Natural killer cell treated with Interleukin-12 subunit alpha and Interleukin-12 subunit beta and Interleukin-15 and Interleukin-18, amount 100 ng/mL, for 72 hours (primary cell): ENCODE data around the gene PINLYP. TPM values are rescaled to one million over a fixed set of nuclear protein-coding genes. Genes with fewer than 3 reads are reported as not detected.
A peak's percentile ranks its signal among the peaks of the same experiment; 100 is the strongest.
"Not testable (repeated sequence)": the region's sequence is repeated elsewhere in the genome, so short reads cannot be mapped to it uniquely, and the experiment has no call there.

Experiments
- ATAC-seq, 2 donors: fragments of 150-1000 bp; cut with Tn5 transposase in 1 of 2; sonication (Bioruptor Pico), chemical (Tn5 transposase) in 1 of 2; 2 replicates each; pipeline ENCODE4 v1.10.0; 2021
- DNase-seq: peaks from one replicate; pipeline ENCODE4 v3.0.0; 2022; ENCODE audit warnings: low spot score
- H3K27ac Mint-ChIP-seq, 2 donors: 1 replicate in 1 of 2; 2 replicates in 1 of 2; pipeline ENCODE4 v1.8.0; 2022; ENCODE audit warnings: mixed read lengths in 2 of 2, mild to moderate bottlenecking in 1 of 2, moderate library complexity in 1 of 2
- H3K27me3 Mint-ChIP-seq, 2 donors: 1 replicate in 1 of 2; 2 replicates in 1 of 2; pipeline ENCODE4 v1.8.0; 2022; ENCODE audit warnings: mixed read lengths in 2 of 2
- H3K36me3 Mint-ChIP-seq: one replicate; pipeline ENCODE4 v1.8.0; 2022; ENCODE audit warnings: mixed read lengths
- H3K4me1 Mint-ChIP-seq, 2 donors: 1 replicate in 1 of 2; 2 replicates in 1 of 2; pipeline ENCODE4 v1.8.0; 2022; ENCODE audit warnings: low read depth in 2 of 2, mixed read lengths in 2 of 2, mild to moderate bottlenecking in 1 of 2
- H3K4me3 Mint-ChIP-seq: one replicate; pipeline ENCODE4 v1.8.0; 2022; ENCODE audit warnings: mixed read lengths
- H3K9me3 Mint-ChIP-seq: 2 replicates; pipeline ENCODE4 v1.8.0; 2022; ENCODE audit warnings: mixed read lengths
- total RNA-seq, 2 donors: library from RNA; stranded (reverse); gene quantifications; one replicate each; pipeline ENCODE4 v1.2.3, GENCODE V29; 2022

Gene PINLYP
- total RNA-seq, 2 donors from 2014 or later = 2.7 to 6.2 TPM

- Mint-ChIP-seq H3K36me3 (peaks cover 12% of the 10 kb centered on the region), H3K4me3 (no peak overlapping the region), H3K4me1 (peaks cover 3 to 7% of the 10 kb centered on the region in 2 donors), H3K27ac (no peak overlapping the region), H3K9me3 (no peaks in the 10 kb centered on the region), H3K27me3 (no peaks in the 10 kb centered on the region)
- ATAC-seq (no peak), DNase-seq (no peak)
Measured at GRCh38 chr19:43540381-43540780, 35.2 kb upstream of the PINLYP start.

GRCh38 chr19:43541920-43542650, 33.5 kb upstream of the PINLYP start:
- peaks cover 12% of the 10 kb centered on the region for H3K36me3 Mint-ChIP-seq
- H3K4me3 Mint-ChIP-seq = no peak overlapping the region
- ATAC-seq (no peak), DNase-seq (no peak)
- peaks cover 0 to 6% of the 10 kb centered on the region in 2 donors for H3K4me1 Mint-ChIP-seq
- no peak overlapping the region for H3K27ac Mint-ChIP-seq
- no peaks in the 10 kb centered on the region for H3K27me3 Mint-ChIP-seq
- no peaks in the 10 kb centered on the region for H3K9me3 Mint-ChIP-seq

GRCh38 chr19:43544077-43544476, 31.5 kb upstream of the PINLYP start:
- Mint-ChIP-seq H3K27ac (no peak overlapping the region), H3K4me1 (peaks cover 0 to 6% of the 10 kb centered on the region in 2 donors), H3K4me3 (no peak overlapping the region), H3K27me3 (no peaks in the 10 kb centered on the region), H3K36me3 (peaks cover 4% of the 10 kb centered on the region), H3K9me3 (no peaks in the 10 kb centered on the region)
- no peak for DNase-seq
- no peak for ATAC-seq

GRCh38 chr19:43545276-43545675, 30.3 kb upstream of the PINLYP start:
- ATAC-seq (no peak), DNase-seq (no peak)
- no peaks in the 10 kb centered on the region for H3K9me3 Mint-ChIP-seq
- peaks cover 0 to 4% of the 10 kb centered on the region in 2 donors for H3K4me1 Mint-ChIP-seq
- no peak overlapping the region for H3K4me3 Mint-ChIP-seq
- no peaks in the 10 kb centered on the region for H3K36me3 Mint-ChIP-seq
- peak overlapping the region in 1 of 2 donors; percentile 83 for H3K27ac Mint-ChIP-seq
- no peaks in the 10 kb centered on the region for H3K27me3 Mint-ChIP-seq

GRCh38 chr19:43545981-43546380, 29.6 kb upstream of the PINLYP start:
- Mint-ChIP-seq H3K36me3 (no peaks in the 10 kb centered on the region), H3K4me3 (no peak overlapping the region), H3K4me1 (peaks cover 0 to 4% of the 10 kb centered on the region in 2 donors), H3K27ac (no peak overlapping the region), H3K9me3 (no peaks in the 10 kb centered on the region), H3K27me3 (no peaks in the 10 kb centered on the region)
- ATAC-seq (no peak), DNase-seq (peak; percentile 39)

- no peak overlapping the region for H3K4me3 Mint-ChIP-seq
- no peaks in the 10 kb centered on the region for H3K9me3 Mint-ChIP-seq
- DNase-seq (peak; percentile 50), ATAC-seq (no peak)
- peaks cover 0 to 4% of the 10 kb centered on the region in 2 donors for H3K4me1 Mint-ChIP-seq
- H3K27ac Mint-ChIP-seq = no peak overlapping the region
- no peaks in the 10 kb centered on the region for H3K27me3 Mint-ChIP-seq
- H3K36me3 Mint-ChIP-seq = peaks cover 3% of the 10 kb centered on the region
Measured at GRCh38 chr19:43546581-43546980, 29.0 kb upstream of the PINLYP start.

- H3K27me3 Mint-ChIP-seq, ATAC-seq, H3K9me3 Mint-ChIP-seq, H3K4me3 Mint-ChIP-seq, H3K36me3 Mint-ChIP-seq, H3K4me1 Mint-ChIP-seq, H3K27ac Mint-ChIP-seq: not testable (repeated sequence)
- peak; percentile 12 for DNase-seq
Measured at GRCh38 chr19:43547926-43548325, 27.7 kb upstream of the PINLYP start.

GRCh38 chr19:43548706-43549105, 26.9 kb upstream of the PINLYP start:
- Mint-ChIP-seq H3K27me3 (no peaks in the 10 kb centered on the region), H3K36me3 (peaks cover 6% of the 10 kb centered on the region), H3K27ac (no peak overlapping the region), H3K4me1 (peaks cover 0 to 4% of the 10 kb centered on the region in 2 donors), H3K9me3 (no peaks in the 10 kb centered on the region), H3K4me3 (no peak overlapping the region)
- ATAC-seq = no peak
- no peak for DNase-seq

GRCh38 chr19:43551399-43552197, 24.0 kb upstream of the PINLYP start:
- peaks cover 6% of the 10 kb centered on the region for H3K36me3 Mint-ChIP-seq
- no peaks in the 10 kb centered on the region for H3K27me3 Mint-ChIP-seq
- no peak overlapping the region for H3K4me3 Mint-ChIP-seq
- H3K27ac Mint-ChIP-seq = peak overlapping the region in 1 of 2 donors; percentile 1
- DNase-seq (peak; percentile 8), ATAC-seq (no peak)
- peaks cover 8 to 9% of the 10 kb centered on the region in 2 donors for H3K4me1 Mint-ChIP-seq
- H3K9me3 Mint-ChIP-seq = no peaks in the 10 kb centered on the region

GRCh38 chr19:43552198-43552450, 23.5 kb upstream of the PINLYP start:
- peaks cover 8 to 9% of the 10 kb centered on the region in 2 donors for H3K4me1 Mint-ChIP-seq
- peak; percentile 0 for DNase-seq
- H3K36me3 Mint-ChIP-seq = peaks cover 6% of the 10 kb centered on the region
- H3K4me3 Mint-ChIP-seq = no peak overlapping the region
- ATAC-seq = no peak
- H3K27me3 Mint-ChIP-seq = no peaks in the 10 kb centered on the region
- no peaks in the 10 kb centered on the region for H3K9me3 Mint-ChIP-seq
- H3K27ac Mint-ChIP-seq = peak overlapping the region in 1 of 2 donors; percentile 1

GRCh38 chr19:43552616-43553015, 23.0 kb upstream of the PINLYP start:
- ATAC-seq (no peak), DNase-seq (peak; percentile 3)
- peaks cover 6% of the 10 kb centered on the region for H3K36me3 Mint-ChIP-seq
- H3K4me1 Mint-ChIP-seq = peaks cover 8 to 9% of the 10 kb centered on the region in 2 donors
- H3K27me3 Mint-ChIP-seq = no peaks in the 10 kb centered on the region
- H3K4me3 Mint-ChIP-seq = no peak overlapping the region
- no peaks in the 10 kb centered on the region for H3K9me3 Mint-ChIP-seq
- H3K27ac Mint-ChIP-seq = no peak overlapping the region

GRCh38 chr19:43553656-43554055, 21.9 kb upstream of the PINLYP start:
- ATAC-seq (no peak), DNase-seq (no peak)
- Mint-ChIP-seq H3K4me1 (peaks cover 8 to 9% of the 10 kb centered on the region in 2 donors), H3K27ac (no peak overlapping the region), H3K4me3 (no peak overlapping the region), H3K9me3 (no peaks in the 10 kb centered on the region), H3K36me3 (peaks cover 6% of the 10 kb centered on the region), H3K27me3 (no peaks in the 10 kb centered on the region)

- peaks cover 6% of the 10 kb centered on the region for H3K36me3 Mint-ChIP-seq
- peaks cover 8 to 9% of the 10 kb centered on the region in 2 donors for H3K4me1 Mint-ChIP-seq
- no peaks in the 10 kb centered on the region for H3K27me3 Mint-ChIP-seq
- DNase-seq = peak; percentile 60
- no peak overlapping the region for H3K4me3 Mint-ChIP-seq
- ATAC-seq = no peak
- no peaks in the 10 kb centered on the region for H3K9me3 Mint-ChIP-seq
- H3K27ac Mint-ChIP-seq = no peak overlapping the region
Measured at GRCh38 chr19:43554317-43554895, 21.2 kb upstream of the PINLYP start.

GRCh38 chr19:43555185-43555770, 20.3 kb upstream of the PINLYP start:
- Mint-ChIP-seq H3K4me1 (peaks cover 8 to 9% of the 10 kb centered on the region in 2 donors), H3K36me3 (peaks cover 6% of the 10 kb centered on the region)
- peak; percentile 86 for ATAC-seq

More at GRCh38 chr19:43555185-43555770, 20.3 kb upstream of the PINLYP start:
- no peaks in the 10 kb centered on the region for H3K27me3 Mint-ChIP-seq
- H3K27ac Mint-ChIP-seq = peak overlapping the region; percentile 14 to 73
- DNase-seq = peak; percentile 86
- no peak overlapping the region for H3K4me3 Mint-ChIP-seq
- H3K9me3 Mint-ChIP-seq = no peaks in the 10 kb centered on the region
